Gastrocnemius medialis (tissue), 4 donors: ENCODE results near the gene DISC1.

Experiments used
- POLR2A ChIP-seq, 2 donors: fragments of 450-650 bp; IDR thresholded peaks; one replicate each; pipeline ENCODE4 v1.6.1; 2017; ENCODE audit warnings: antibody characterized with exemption in 2 of 2, mild to moderate bottlenecking in 2 of 2, moderate library complexity in 2 of 2
- TF ChIP-seq, protein P1 (sequence below), 5 experiments: fragments of 450-650 bp in 3 of 5; fragments of 200-600 bp in 2 of 5; sonication (generic) in 2 of 5; IDR thresholded peaks in 4 of 5; conservative IDR thresholded peaks in 1 of 5; 1 replicate in 4 of 5; 2 replicates in 1 of 5; pipeline ENCODE4 v1.5.1; 2016 to 2019; ENCODE audit warnings: antibody characterized with exemption in 5 of 5, mild to moderate bottlenecking in 3 of 5, moderate library complexity in 3 of 5

DNA sequence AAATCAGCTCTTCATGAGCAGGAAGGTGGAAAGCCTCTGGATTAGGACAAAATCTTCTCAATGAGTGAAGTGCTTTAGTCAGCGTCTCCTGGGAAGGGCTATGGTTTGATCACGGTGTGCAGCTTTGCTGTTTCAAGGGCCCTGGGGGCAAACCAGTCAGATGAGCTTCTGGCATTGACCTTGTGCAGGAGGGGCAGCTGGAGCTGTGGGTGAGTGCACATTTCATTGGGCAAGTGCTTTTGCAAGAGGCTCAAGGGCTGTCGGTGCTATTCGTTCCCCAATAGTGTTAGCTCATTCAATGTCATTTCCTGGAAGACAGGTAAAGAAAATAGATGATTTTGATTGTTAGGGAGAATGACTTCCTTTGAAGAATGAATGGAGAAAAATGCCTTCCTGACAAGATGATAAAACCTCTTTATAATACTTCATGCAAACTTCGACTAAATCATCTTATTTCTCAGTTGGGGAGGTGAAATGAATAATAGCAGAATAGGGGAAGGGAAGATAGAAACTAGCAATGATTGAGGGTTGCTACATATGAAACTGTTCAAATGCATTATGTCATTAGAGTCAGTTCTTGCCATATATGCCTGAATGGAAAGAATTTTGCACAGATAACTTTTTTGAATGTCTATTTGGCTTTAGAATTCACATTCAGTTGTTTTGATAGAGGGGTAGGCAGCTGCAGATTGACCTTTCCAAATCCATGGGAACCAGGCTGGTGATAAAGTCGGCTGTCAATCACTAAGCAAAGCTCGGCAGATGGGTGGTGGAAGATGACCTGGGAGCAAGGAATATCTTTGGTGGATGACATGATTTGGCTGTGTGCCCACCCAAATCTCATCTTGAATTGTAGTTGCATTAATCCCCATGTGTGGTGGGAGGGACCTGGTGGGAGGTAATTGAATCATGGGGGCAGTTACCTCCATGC lies 12.9 kb upstream of the DISC1 start:
- TF ChIP-seq, protein P1, sequence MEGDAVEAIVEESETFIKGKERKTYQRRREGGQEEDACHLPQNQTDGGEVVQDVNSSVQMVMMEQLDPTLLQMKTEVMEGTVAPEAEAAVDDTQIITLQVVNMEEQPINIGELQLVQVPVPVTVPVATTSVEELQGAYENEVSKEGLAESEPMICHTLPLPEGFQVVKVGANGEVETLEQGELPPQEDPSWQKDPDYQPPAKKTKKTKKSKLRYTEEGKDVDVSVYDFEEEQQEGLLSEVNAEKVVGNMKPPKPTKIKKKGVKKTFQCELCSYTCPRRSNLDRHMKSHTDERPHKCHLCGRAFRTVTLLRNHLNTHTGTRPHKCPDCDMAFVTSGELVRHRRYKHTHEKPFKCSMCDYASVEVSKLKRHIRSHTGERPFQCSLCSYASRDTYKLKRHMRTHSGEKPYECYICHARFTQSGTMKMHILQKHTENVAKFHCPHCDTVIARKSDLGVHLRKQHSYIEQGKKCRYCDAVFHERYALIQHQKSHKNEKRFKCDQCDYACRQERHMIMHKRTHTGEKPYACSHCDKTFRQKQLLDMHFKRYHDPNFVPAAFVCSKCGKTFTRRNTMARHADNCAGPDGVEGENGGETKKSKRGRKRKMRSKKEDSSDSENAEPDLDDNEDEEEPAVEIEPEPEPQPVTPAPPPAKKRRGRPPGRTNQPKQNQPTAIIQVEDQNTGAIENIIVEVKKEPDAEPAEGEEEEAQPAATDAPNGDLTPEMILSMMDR (IDR thresholded peaks at IDR 0.05 in 4 of 5, conservative IDR thresholded peaks at IDR 0.05 in 1 of 5): no peak
- TF ChIP-seq POLR2A (IDR thresholded peaks at IDR 0.05): no peak
